Amygdala (tissue), 56 donors: ENCODE data around the gene SBNO2.

Experiments
- DNase-seq, 56 donors: peaks; one replicate each; lab custom pipeline; 2025; lab: John Stamatoyannopoulos, UW

SBNO2 gene, protein sequence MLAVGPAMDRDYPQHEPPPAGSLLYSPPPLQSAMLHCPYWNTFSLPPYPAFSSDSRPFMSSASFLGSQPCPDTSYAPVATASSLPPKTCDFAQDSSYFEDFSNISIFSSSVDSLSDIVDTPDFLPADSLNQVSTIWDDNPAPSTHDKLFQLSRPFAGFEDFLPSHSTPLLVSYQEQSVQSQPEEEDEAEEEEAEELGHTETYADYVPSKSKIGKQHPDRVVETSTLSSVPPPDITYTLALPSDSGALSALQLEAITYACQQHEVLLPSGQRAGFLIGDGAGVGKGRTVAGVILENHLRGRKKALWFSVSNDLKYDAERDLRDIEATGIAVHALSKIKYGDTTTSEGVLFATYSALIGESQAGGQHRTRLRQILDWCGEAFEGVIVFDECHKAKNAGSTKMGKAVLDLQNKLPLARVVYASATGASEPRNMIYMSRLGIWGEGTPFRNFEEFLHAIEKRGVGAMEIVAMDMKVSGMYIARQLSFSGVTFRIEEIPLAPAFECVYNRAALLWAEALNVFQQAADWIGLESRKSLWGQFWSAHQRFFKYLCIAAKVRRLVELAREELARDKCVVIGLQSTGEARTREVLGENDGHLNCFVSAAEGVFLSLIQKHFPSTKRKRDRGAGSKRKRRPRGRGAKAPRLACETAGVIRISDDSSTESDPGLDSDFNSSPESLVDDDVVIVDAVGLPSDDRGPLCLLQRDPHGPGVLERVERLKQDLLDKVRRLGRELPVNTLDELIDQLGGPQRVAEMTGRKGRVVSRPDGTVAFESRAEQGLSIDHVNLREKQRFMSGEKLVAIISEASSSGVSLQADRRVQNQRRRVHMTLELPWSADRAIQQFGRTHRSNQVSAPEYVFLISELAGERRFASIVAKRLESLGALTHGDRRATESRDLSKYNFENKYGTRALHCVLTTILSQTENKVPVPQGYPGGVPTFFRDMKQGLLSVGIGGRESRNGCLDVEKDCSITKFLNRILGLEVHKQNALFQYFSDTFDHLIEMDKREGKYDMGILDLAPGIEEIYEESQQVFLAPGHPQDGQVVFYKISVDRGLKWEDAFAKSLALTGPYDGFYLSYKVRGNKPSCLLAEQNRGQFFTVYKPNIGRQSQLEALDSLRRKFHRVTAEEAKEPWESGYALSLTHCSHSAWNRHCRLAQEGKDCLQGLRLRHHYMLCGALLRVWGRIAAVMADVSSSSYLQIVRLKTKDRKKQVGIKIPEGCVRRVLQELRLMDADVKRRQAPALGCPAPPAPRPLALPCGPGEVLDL (N-terminal part only)

DNA sequence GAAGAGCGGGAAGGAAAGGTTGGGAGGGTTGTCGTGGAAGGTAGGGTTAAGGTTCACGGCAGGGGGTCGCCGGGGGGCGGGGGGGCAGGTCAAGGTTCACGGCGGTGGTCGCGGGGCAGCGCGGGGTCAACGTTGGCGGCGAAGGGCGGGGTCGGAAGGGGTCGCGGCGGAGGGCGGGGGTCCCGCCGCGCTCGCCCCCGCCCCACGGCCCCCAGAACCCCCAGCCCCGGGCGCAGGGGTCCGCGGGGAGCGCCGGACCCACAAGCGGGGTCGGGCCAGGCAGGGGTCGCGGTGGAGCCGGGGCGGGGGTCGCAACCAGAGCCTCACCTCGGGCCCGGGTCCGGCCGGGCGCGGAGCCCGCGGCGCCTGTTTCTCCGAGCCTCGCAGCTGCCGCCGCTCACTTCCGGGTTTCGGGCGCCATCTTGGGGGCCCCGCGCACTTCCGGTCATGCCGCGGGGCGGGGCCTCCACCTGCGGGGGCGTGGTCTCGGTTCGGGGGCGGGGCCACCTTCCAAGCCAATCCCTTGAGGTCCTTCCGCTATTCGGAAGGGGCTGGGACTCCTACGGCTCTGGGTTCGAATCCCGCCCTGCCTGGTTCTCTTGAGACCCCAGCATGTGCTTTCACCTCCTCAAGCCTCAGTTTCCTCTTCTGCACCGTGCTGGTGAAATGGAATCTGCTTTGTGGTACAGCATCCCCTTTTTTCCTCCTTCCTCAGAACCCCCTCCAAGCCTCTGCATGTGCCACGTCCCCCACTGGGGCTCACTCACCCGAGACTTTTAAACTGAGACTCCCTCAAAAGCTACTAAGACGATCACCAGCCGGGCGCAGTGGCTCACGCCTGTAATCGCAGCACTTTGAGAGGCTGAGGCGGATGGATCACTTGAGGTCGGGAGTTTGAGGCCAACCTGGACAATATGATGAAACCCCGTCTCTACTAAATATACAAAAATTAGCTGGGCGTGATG, at the start of gene SBNO2:
SBNO2 (minus strand) TSS at position 424 of the 965 bp plus-strand sequence. CDS start 19,992 bp downstream, outside the sequence.
- peak in 53 of 56 donors; percentile 14 to 87 (median 61) for DNase-seq

DNA sequence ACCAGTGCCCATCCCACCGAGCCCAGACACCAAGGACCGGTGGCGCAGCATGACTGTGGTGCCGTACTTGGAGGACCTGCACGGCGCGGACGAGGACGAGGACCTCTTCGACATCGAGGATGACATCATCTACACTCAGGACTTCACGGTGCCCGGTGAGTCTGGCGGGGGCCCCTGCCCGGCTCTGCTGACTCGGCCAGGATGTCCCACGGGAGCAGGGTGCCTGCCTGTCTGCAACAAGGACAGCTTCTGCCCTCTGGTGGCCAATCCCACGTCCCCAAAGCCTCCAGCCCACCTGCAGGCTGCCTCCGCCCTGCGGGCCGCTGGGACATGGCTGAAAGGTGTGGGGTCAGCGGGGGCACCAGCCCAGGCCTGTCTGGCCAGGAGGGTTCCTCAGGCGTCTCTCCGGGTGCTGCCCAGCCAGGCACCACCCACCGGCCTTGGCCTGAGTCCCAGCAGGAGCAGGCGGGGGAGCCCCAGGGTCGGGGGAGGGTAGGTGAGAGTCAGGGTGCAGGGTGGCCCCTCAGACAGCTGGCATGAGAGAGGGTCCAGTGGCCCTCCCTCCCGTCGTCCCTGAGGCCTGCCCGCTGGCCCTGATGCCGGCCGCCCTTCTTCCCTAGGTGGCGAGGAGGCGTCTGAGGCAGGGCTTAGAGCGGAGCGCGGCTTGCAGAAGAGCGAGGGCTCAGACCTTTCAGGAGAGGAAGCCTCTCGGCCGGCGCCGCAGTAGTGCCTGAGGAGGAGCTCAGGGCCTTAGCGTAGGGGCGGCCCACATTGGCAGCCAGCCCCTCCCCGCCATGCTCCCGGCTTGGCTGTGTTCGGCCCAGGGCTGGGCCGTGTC, 49.2 kb upstream of the SBNO2 start:
- no peak for DNase-seq

DNA sequence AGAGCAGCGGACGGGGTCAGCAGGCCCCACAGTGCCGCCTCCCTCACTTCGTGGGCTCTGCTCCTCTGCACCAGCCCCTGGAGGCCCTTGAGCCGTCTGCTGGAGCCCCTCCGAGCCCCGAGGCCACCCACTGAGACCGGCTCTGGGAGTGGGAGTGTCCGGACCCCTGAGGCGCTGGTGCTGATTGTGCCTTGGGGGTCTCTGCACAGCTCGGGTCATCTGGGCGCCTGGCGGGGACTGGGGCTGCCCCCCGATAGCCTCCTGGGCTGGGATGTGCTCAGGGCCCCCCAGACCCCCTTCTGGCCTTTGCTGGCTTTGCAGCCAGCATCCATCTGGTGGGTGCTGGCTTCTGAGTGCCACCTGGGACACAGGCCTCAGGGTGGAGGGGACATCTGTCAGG, 48.3 kb upstream of the SBNO2 start:
- no peak for DNase-seq

DNA sequence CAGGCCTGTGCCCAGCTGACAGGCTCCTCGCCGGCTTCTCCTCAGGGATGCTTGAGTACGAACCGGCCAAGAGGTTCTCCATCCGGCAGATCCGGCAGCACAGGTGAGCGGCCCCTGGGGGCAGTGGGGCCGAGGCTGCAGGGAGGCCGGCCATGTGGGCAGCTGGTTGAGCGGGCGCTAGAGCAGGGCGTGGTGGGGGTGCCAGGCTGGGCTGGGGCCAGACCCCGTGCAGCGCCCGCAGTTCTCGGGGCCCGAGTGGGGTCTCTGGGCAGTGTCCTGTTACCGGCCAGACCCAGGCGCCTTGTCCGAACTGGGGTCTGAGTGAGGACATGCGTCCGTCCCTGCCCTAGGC, 47.8 kb upstream of the SBNO2 start:
- DNase-seq, result no peak

DNA sequence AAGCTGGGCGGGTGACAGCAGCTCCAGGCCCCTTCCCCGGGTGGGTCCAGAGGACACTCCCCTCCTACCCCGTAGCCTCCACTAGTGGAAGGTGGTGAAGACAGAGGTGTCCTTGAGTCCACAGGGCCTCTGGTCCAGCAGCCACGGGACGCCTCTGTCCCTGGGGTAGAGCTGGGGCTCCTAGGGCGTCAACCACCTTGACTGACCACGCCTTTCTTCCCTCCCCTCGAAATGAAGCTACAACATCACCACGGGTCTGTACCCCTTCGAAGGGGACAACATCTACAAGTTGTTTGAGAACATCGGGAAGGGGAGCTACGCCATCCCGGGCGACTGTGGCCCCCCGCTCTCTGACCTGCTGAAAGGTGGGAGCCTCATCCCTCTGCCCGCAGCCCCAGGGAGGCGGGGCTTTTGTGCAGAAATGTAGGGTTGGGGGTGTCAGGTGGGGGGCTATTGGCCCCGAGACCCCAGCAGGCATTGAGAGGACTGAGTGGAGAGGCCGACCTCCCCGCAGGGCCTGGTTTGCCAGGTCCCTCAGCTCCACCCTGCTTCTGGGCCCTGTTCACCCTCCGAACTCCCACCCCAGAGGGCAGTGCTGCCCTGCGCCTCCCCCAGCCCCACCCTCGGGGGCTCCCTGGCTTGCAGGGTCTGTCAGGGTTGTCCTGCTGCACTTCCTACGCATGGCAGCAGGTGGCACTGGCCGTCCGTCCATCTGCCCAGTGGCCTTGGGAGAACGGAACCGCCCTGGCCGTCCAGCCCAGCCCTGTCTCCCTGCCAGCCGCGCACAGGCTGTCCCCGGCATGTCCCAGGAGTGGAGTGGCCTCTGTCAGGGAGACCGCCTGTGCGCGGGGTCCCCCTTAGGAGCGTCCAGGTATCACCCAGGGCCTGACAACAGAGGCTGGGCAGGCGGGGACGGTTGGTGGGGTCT, 47.2 kb upstream of the SBNO2 start:
- DNase-seq, result peak in 40 of 56 donors; percentile 18 to 81 (median 52)

DNA sequence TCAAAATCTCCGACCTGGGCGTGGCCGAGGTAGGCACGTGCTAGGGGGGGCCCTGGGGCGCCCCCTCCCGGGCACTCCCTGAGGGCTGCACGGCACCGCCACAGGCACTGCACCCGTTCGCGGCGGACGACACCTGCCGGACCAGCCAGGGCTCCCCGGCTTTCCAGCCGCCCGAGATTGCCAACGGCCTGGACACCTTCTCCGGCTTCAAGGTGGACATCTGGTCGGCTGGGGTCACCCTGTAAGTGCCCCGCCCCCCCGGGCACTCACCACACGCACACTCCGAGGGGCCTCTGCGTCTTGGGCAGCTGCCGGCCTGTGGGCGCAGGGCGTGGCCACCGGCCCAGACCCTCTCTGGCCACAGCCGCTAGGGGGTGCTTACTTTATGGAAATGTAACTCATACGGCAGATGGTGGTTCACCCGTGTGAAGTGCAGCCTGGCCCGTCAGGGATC, 46.4 kb upstream of the SBNO2 start:
- DNase-seq, result no peak

DNA sequence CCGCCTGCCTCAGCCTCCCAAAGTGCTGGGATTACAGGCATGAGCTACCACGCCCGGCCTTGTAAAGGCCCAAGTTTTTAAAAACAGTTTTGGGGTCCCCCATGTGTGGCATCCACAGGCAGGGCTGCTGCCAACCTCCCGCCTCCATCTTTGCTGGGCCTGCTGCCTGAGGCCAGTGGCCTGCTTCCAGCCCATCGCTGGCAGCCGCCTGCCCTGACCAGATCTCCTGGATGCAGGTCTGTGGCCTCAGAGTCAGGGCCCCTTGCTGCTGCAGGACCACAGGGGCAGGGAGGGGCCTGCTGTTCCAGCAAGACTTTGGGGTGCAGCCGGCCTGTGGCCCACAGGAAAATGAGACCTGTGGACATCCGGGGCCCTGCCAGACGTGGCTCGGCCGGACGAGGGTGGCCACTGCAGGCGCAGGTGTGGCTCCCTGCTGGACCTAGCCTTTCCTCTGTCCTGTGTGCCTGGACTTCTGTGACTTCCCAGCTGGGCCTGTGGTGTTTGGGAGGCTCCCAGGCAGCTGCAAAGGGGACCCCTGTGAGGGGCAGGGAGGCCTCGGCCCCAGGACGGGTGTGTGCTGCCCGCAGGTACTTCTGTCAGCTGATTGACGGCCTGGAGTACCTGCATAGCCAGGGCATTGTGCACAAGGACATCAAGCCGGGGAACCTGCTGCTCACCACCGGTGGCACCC, 45.9 kb upstream of the SBNO2 start:
- DNase-seq, result no peak

DNA sequence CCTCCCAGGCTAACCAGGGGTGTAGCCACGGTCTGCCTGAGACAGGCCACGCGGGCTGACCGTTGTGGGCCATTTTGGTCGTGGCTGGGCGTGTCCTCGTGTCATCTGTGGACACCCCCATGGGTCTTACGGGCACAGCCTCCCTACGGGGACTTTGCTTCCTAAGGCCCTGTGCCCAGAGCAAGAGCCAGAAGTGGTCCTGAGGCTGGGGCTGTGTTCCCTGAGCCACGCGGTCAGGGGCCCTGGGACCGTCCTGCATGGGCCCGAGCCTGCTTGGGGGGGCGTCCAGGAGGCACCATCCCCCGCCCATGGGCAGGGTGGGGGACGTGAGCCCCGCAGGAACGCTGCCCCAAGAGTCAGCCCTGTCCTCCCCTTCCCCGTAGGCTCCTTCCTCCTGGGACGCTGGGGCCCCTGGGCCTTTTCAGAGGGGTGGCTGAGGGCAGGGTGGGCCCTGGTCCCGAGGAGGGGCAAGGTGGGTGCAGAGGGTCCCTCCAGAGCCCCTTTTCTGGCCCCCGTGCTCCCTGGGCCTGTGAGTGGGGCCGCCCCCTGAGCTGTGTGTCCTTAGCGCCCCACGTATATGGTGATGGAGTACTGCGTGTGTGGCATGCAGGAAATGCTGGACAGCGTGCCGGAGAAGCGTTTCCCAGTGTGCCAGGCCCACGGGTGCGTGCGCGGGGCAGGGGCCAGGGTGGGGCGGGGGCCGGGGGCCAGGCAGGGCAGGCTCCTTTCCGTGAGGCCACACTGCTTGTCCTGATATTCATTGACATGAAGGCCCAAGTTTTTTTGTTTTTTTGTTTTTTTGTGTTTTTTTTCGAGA, 44.9 kb upstream of the SBNO2 start:
- no peak for DNase-seq

DNA sequence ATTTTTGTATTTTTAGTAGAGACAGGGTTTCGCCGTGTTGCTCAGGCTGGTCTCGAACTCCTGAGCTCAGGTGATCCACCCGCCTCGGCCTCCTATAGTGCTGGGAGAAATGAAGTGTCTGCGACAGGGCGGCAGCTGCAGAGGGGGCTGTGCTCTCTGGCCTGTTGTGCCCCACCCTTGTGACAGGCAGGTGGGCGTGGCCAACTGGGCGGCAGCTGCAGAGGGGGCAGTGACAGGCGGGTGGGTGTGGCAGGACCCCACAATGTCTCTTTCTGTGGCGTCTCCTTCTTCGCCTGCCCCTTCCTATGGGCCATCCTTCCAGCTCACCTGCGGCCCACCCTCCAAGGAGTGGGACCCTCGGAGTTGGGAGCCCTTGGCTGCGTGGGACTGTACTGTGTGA, 43.3 kb upstream of the SBNO2 start:
- DNase-seq, result no peak

DNA sequence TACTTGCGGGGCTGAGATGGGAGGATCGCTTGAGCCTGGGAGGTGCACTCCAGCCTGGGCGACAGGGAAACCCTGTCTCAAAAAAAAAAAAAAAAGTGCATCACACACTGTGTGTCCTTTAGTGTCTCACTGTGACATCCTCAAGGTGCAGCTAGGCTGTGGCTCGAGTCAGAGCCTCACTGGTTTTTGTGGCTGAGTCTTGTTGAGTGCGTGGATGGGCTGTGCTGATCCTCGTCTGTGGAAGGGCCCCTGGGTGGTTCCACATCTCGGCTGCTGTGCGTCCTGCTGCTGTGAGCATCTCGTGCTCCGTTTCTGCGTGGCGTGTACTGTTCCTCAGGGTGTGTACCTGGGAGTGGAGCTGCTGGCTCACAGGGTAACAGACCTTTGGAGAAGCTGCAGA, 42.7 kb upstream of the SBNO2 start:
- no peak for DNase-seq

DNA sequence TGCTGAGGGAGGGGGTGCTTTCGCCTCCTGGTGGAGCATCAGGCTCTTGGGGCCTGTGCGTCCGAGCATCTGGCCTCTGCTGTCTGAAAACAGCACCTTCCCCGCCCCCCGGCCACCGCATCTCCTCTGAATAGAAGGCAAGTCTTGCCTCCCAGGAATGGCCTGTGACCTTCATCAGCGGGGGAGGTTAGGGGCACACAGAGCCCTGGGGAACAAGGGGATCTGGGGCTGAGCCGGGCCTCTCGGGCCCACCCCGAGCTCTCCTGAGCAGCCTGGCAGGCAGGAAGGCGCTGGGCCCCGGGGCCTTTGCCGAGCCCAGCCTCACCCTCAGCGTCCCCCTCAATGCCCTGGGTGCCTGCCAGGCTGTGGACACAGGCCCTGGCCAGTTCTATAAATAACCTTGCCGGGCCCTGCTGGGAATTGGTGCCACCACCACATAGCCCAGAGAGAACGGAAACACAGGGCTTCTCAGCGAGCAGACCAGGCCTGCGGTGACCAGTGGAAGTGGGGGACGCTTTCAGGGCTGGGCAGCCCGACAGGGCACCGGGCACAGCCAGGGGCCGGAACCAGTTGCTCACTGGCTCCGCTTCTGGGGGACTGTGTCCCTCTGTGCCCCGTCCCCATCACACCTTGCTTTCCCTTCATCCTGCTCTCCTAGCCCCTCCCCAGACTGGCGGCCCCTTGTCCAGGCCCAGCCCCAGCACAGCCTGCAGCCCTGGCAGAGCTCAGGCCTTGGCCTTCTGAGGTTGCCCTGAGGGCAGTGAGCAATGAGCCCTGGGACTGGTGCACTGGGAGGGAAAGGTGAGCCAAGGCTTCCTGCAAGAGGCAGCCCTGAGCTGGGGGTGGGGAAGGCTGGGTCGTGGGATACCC, 41.0 kb upstream of the SBNO2 start:
- peak in 41 of 56 donors; percentile 29 to 77 (median 58) for DNase-seq

DNA sequence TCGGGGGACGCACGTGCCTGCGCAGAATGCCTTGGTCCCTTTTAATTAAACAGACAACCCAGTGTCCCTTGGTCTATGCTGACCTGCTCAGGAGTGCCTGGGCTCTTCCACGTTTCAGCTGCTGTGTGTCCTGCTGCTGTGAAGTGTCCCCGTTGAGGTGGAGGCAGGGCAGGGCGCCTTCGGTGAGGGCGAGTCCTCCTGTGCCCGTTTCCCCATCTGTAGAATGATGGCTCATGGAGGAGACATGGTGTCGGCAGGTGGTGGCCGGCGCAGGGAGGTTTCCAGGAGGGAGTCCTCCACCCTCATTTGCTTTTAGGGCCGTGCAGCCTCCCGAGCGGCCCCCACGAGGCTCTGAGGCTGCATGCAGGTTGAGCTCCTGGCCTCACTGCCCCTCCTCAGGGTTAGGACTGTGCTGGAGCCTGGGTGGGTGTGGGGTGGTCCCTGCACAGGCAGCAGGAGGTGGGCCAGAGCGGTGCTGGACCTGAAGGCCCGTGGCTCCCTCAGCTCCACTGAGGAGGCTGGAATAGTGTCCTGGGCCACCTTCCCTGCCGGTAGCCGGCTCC, 40.3 kb upstream of the SBNO2 start:
- DNase-seq, result no peak

DNA sequence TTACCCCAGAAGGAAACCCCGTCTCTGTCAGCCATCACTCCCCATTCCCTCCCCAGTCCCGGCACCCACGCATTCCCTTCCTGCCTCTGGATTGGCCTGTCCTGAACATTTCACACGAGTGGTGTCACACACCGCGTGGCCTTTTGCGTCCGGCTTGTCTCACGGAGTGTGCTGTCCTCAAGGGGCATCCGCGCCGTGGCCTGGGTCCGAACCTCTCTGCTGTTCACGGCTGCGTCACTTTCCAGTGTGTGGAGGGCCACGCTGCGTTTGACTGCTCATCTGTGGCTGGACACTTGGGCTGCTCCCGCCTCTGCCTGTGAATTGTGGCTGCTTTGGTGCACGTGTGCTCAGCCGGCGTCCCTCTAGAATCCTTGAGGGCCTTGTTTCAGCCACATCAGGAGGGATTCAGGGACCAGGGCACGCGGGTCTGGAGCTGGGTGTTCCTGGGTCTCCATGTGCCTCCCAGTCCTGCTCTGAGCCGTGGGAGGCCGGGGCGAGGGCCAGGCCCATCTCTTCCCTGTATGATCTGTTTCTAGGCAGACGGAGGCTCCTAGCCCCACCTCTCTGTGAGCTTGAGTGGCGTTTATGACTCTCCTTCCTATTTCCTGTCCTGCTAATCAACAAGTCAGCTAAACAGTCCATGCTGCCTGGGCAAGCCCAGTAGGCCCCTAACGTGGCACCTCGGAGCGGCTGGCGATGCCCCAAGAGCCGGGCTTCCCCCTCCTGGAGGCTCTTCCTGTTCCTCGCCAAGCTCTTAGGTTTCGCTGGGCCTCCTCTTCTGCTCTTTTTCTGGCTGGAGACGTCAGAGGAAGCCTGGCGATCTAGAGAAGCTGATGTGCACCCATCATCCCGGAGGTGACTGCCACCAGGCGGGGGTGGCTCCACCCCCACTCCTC, 39.6 kb upstream of the SBNO2 start:
- DNase-seq, result peak in 32 of 56 donors; percentile 16 to 65 (median 39)
